Measurements from ENCODE around the gene DICER1.

GRCh38 chr14:95142208-95142607 lies 15.1 kb downstream of the DICER1 start:
- TF ChIP-seq EZH2 (IDR thresholded peaks at IDR 0.05; ENCODE audit: borderline replicate concordance, insufficient read depth, low read depth, low read length, poor library complexity, severe bottlenecking) = no peak
- TF ChIP-seq, protein P1, sequence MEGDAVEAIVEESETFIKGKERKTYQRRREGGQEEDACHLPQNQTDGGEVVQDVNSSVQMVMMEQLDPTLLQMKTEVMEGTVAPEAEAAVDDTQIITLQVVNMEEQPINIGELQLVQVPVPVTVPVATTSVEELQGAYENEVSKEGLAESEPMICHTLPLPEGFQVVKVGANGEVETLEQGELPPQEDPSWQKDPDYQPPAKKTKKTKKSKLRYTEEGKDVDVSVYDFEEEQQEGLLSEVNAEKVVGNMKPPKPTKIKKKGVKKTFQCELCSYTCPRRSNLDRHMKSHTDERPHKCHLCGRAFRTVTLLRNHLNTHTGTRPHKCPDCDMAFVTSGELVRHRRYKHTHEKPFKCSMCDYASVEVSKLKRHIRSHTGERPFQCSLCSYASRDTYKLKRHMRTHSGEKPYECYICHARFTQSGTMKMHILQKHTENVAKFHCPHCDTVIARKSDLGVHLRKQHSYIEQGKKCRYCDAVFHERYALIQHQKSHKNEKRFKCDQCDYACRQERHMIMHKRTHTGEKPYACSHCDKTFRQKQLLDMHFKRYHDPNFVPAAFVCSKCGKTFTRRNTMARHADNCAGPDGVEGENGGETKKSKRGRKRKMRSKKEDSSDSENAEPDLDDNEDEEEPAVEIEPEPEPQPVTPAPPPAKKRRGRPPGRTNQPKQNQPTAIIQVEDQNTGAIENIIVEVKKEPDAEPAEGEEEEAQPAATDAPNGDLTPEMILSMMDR (IDR thresholded peaks at IDR 0.05) = no peak

All from B cell (primary cell).